ENCODE data around the gene MANBA. TPM values are rescaled to one million over a fixed set of nuclear protein-coding genes. Genes with fewer than 3 reads are reported as not detected.
"Not testable (repeated sequence)": the region's sequence is repeated elsewhere in the genome, so short reads cannot be mapped to it uniquely, and the experiment has no call there.

Gene MANBA
- total RNA-seq, 1 donor from 2014 or later: 25.9 TPM

GRCh38 chr4:102718833-102719575 lies 41.8 kb downstream of the MANBA start:
- not testable (repeated sequence) for DNase-seq

- DNase-seq: no peak
Measured at GRCh38 chr4:102717448-102718092, 43.2 kb downstream of the MANBA start.

- DNase-seq: no peak
Measured at GRCh38 chr4:102715057-102715456, 45.7 kb downstream of the MANBA start.

GRCh38 chr4:102713774-102714173 lies 47.0 kb downstream of the MANBA start:
- DNase-seq: not testable (repeated sequence)

- DNase-seq: no peak
Measured at GRCh38 chr4:102713096-102713495, 47.7 kb downstream of the MANBA start.

- no peak for DNase-seq
Measured at GRCh38 chr4:102710986-102711385, 49.8 kb downstream of the MANBA start.

GRCh38 chr4:102709060-102709459 lies 51.7 kb downstream of the MANBA start:
- DNase-seq: not testable (repeated sequence)

- no peak for DNase-seq
Measured at GRCh38 chr4:102707150-102707549, 53.6 kb downstream of the MANBA start.

GRCh38 chr4:102705391-102705935 lies 55.3 kb downstream of the MANBA start:
- no peak for DNase-seq

GRCh38 chr4:102696758-102697157 lies 64.0 kb downstream of the MANBA start:
- no peak for DNase-seq

GRCh38 chr4:102694791-102695190 lies 66.0 kb downstream of the MANBA start:
- no peak for DNase-seq

GRCh38 chr4:102693861-102694260 lies 66.9 kb downstream of the MANBA start:
- DNase-seq: no peak

GRCh38 chr4:102693262-102693850 lies 67.4 kb downstream of the MANBA start:
- no peak for DNase-seq

GRCh38 chr4:102692474-102692873 lies 68.3 kb downstream of the MANBA start:
- no peak for DNase-seq

GRCh38 chr4:102687982-102688433 lies 72.8 kb downstream of the MANBA start:
- no peak for DNase-seq

GRCh38 chr4:102687373-102687981 lies 73.3 kb downstream of the MANBA start:
- no peak for DNase-seq

GRCh38 chr4:102685768-102686167 lies 75.0 kb downstream of the MANBA start:
- no peak for DNase-seq

GRCh38 chr4:102684610-102685052 lies 76.1 kb downstream of the MANBA start:
- DNase-seq: no peak

- no peak for DNase-seq
Measured at GRCh38 chr4:102683881-102684609, 76.7 kb downstream of the MANBA start.

GRCh38 chr4:102678695-102679335 lies 82.0 kb downstream of the MANBA start:
- DNase-seq: no peak

GRCh38 chr4:102678107-102678506 lies 82.7 kb downstream of the MANBA start:
- no peak for DNase-seq

Data from skin of body (tissue), 2 donors.